Measurements from ENCODE around the gene STXBP6. TPM values are rescaled to one million over a fixed set of nuclear protein-coding genes. Genes with fewer than 3 reads are reported as not detected.
"Not testable (repeated sequence)": the region's sequence is repeated elsewhere in the genome, so short reads cannot be mapped to it uniquely, and the experiment has no call there.

Gene STXBP6
- polyA plus RNA-seq, 1 donor from 2014 or later, result 14.6 TPM

GRCh38 chr14:24774187-24774915 is 275.6 kb downstream of the STXBP6 start (continued):
- no peak for TF ChIP-seq EP300 (conservative IDR thresholded peaks at IDR 0.05; ENCODE audit: poor library complexity, severe bottlenecking)

- H3K36me3 ChIP-seq (ENCODE audit: insufficient read depth, low read length); H3K79me2 ChIP-seq (replicated peaks; ENCODE audit: insufficient read depth, low read length); H3K4me2 ChIP-seq (ENCODE audit: low read length); H3K27ac ChIP-seq (ENCODE audit: low read length); H3K9me3 ChIP-seq (ENCODE audit: low read length); H3K9ac ChIP-seq (ENCODE audit: low read length); H3K4me3 ChIP-seq (ENCODE audit: low read length); H3K9me2 ChIP-seq (ENCODE audit: insufficient read depth, low read length); H3K27me3 ChIP-seq (ENCODE audit: insufficient read depth, low read depth, low read length); H2AFZ ChIP-seq (ENCODE audit: low read depth, low read length); H4K20me1 ChIP-seq (ENCODE audit: insufficient read depth); H3F3A ChIP-seq (ENCODE audit: insufficient read depth, low read length, poor library complexity, severe bottlenecking): not testable (repeated sequence)
Observed at GRCh38 chr14:24773564-24773963, 276.4 kb downstream of the STXBP6 start.

DNA sequence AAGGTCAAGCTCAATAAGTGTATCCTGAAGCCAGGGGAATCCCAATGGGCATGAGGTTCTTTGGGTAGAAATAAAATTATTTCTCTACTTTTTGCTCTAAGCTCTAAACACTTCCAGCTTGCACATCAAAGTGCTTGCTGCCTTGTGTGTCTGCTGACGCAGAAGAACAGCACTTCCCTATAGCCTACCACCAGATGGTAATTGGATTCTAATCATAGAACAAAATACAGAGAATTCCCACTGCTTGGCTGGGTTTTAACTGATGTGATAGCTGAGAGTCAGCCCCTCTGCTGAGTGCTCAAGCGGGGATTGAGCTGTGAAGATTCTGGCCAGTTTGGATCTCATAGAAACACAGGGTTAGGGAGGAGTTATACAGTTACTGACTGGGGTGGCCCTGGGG is 283.5 kb downstream of the STXBP6 start:
- H3K9me2 ChIP-seq (ENCODE audit: insufficient read depth, low read length), result no peaks in the 10 kb centered on the region
- H3K9ac ChIP-seq (ENCODE audit: low read length), result no peak overlapping the region
- no peaks in the 10 kb centered on the region for H3K79me2 ChIP-seq (replicated peaks; ENCODE audit: insufficient read depth, low read length)
- H3K4me3 ChIP-seq (ENCODE audit: low read length), result no peak overlapping the region
- no peaks in the 10 kb centered on the region for H3F3A ChIP-seq (ENCODE audit: insufficient read depth, low read length, poor library complexity, severe bottlenecking)
- TF ChIP-seq CTCF (IDR thresholded peaks at IDR 0.05; ENCODE audit: poor library complexity, severe bottlenecking), result no peak
- TF ChIP-seq MXI1 (conservative IDR thresholded peaks at IDR 0.05; ENCODE audit: poor library complexity, severe bottlenecking), result no peak
- no peak for TF ChIP-seq EZH2 (IDR thresholded peaks at IDR 0.05; ENCODE audit: borderline replicate concordance, insufficient read depth, low read length, poor library complexity, severe bottlenecking)
- TF ChIP-seq POLR2AphosphoS5 (IDR thresholded peaks at IDR 0.05), result no peak
- no peak for TF ChIP-seq TAF1 (IDR thresholded peaks at IDR 0.05; ENCODE audit: low read depth)
- TF ChIP-seq SMC3 (conservative IDR thresholded peaks at IDR 0.05; ENCODE audit: poor library complexity), result no peak
- TF ChIP-seq, protein P1, sequence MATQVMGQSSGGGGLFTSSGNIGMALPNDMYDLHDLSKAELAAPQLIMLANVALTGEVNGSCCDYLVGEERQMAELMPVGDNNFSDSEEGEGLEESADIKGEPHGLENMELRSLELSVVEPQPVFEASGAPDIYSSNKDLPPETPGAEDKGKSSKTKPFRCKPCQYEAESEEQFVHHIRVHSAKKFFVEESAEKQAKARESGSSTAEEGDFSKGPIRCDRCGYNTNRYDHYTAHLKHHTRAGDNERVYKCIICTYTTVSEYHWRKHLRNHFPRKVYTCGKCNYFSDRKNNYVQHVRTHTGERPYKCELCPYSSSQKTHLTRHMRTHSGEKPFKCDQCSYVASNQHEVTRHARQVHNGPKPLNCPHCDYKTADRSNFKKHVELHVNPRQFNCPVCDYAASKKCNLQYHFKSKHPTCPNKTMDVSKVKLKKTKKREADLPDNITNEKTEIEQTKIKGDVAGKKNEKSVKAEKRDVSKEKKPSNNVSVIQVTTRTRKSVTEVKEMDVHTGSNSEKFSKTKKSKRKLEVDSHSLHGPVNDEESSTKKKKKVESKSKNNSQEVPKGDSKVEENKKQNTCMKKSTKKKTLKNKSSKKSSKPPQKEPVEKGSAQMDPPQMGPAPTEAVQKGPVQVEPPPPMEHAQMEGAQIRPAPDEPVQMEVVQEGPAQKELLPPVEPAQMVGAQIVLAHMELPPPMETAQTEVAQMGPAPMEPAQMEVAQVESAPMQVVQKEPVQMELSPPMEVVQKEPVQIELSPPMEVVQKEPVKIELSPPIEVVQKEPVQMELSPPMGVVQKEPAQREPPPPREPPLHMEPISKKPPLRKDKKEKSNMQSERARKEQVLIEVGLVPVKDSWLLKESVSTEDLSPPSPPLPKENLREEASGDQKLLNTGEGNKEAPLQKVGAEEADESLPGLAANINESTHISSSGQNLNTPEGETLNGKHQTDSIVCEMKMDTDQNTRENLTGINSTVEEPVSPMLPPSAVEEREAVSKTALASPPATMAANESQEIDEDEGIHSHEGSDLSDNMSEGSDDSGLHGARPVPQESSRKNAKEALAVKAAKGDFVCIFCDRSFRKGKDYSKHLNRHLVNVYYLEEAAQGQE (IDR thresholded peaks at IDR 0.05; ENCODE audit: borderline replicate concordance), result no peak
- no peak for TF ChIP-seq RAD21 (conservative IDR thresholded peaks at IDR 0.05)
- no peak for TF ChIP-seq EP300 (conservative IDR thresholded peaks at IDR 0.05; ENCODE audit: poor library complexity, severe bottlenecking)
- no peaks in the 10 kb centered on the region for H4K20me1 ChIP-seq (ENCODE audit: insufficient read depth)
- H3K27ac ChIP-seq (ENCODE audit: low read length), result no peak overlapping the region
- no peak overlapping the region for H2AFZ ChIP-seq (ENCODE audit: low read depth, low read length)
- H3K27me3 ChIP-seq (ENCODE audit: insufficient read depth, low read depth, low read length), result no peaks in the 10 kb centered on the region
- no peaks in the 10 kb centered on the region for H3K36me3 ChIP-seq (ENCODE audit: insufficient read depth, low read length)
- no peak overlapping the region for H3K4me2 ChIP-seq (ENCODE audit: low read length)
- no peaks in the 10 kb centered on the region for H3K9me3 ChIP-seq (ENCODE audit: low read length)

Measured in neural cell (in vitro differentiated cells).